ENCODE results near the gene FAM185A. TPM values are rescaled to one million over a fixed set of nuclear protein-coding genes. Genes with fewer than 3 reads are reported as not detected.
"Not testable (repeated sequence)": the region's sequence is repeated elsewhere in the genome, so short reads cannot be mapped to it uniquely, and the experiment has no call there.

Gene FAM185A
- 7.7 and 9.0 TPM in 2 replicates for total RNA-seq
- long read RNA-seq, transcript FAM185A-204 (8 exons, 1,958 nt) = major isoform, 7 of 20 reads
- long read RNA-seq, partial matches to known transcripts = 3 of 20 reads
- long read RNA-seq, other reads (novel, unspliced or antisense) = 8 of 20 reads

DNA sequence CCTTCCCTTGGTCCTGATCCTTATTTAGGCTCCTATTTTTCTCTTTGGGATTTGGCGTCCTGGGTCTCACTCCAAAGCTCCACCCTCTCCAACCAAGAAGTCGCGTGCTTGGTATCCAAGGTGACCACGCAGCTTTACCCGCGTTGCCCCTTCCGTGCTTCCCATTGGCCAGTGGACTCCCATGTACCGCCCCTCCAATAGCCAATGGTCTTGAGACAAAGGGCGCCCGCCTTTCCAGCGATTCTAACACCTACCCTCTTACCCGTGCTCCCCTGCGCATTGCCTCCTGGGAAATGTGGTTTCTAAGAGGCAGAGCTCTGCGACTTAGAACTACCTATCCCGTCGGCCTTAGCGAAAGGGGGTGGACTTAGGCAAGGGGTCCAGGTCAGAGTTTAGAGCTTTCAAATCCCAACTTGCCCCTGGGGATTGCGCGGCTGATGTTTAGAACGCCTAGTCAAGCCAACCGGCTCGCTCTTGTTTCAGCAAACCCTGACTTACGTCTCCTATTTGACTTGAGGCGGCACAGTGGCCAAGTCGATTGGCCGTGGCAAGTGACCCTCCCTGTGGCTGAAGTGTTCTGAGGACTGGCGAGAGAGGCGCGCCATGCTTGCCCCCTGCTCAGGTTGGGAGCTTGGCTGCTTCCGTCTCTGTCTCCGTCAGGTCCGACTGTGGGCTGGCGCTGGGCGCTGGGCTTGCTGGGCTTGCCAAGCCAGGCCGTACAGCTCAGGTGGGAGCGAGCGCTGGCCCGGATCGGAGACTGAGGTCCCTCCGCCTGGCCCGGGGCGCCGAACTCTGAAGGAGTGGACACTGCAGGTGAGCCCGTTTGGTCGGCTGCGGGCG is at the start of gene FAM185A:
Gene FAM185A, plus strand, starts transcription at position 395 of the 840 bp plus-strand sequence. Its CDS starts 209 bp downstream, at position 604.
- not testable (repeated sequence) for H3K27me3 Mint-ChIP-seq (ENCODE audit: low read depth); H3K36me3 Mint-ChIP-seq (ENCODE audit: low read depth); H3K9me3 Mint-ChIP-seq; H3K27ac Mint-ChIP-seq (ENCODE audit: unreplicated experiment); H3K4me1 Mint-ChIP-seq
- peak within 1 kb of the TSS; percentile 91 for H3K4me3 Mint-ChIP-seq
- DNase-seq (ENCODE audit: low read depth, low spot score) = peak; percentile 89

DNA sequence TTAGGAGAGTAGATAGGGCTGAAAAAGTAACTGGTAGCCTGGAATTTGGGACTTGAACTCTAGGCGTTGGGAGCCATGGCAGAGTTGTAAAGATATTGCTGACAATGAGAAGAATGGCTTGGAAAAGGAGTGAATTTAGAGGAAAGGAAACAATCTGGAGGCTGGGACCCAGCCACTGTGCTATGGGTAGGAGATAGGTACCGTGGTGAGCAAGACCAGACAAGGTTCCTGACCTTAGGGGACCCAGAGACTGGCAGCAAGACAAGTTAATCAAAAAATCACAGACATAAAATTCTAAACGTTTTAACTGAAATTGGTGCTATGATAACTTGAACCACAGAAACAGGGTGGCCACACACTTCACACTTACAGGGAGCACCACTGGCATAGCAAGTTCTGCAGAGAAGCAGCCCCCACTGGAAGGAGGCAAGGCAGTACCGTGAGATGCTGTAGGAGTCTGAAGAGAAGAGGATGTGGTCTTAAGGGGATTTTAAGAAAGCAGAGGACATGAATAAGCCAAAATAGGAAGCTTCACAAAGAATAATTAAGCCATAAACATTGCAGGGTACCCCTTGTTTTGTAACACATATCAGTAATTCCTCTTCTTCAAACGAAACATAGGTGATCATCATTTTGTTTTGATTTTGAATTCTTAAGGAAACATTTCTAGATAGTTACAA is 35.6 kb upstream of the FAM185A start:
- not testable (repeated sequence) for H3K4me1 Mint-ChIP-seq; H3K27ac Mint-ChIP-seq (ENCODE audit: unreplicated experiment); DNase-seq (ENCODE audit: low read depth, low spot score)

GRCh38 chr7:102713691-102714080 is 35.1 kb upstream of the FAM185A start:
- not testable (repeated sequence) for H3K4me1 Mint-ChIP-seq; DNase-seq (ENCODE audit: low read depth, low spot score); H3K4me3 Mint-ChIP-seq; H3K36me3 Mint-ChIP-seq (ENCODE audit: low read depth); H3K27ac Mint-ChIP-seq (ENCODE audit: unreplicated experiment); H3K9me3 Mint-ChIP-seq
- H3K27me3 Mint-ChIP-seq (ENCODE audit: low read depth) = peaks cover 33% of the 10 kb centered on the region

More for the DNA sequence above, 35.6 kb upstream of the FAM185A start:
- H3K27me3 Mint-ChIP-seq (ENCODE audit: low read depth) = peaks cover 31% of the 10 kb centered on the region
- H3K36me3 Mint-ChIP-seq (ENCODE audit: low read depth); H3K4me3 Mint-ChIP-seq; H3K9me3 Mint-ChIP-seq: not testable (repeated sequence)

GRCh38 chr7:102714774-102715522 is 33.9 kb upstream of the FAM185A start:
- not testable (repeated sequence) for H3K27ac Mint-ChIP-seq (ENCODE audit: unreplicated experiment); H3K36me3 Mint-ChIP-seq (ENCODE audit: low read depth); H3K4me3 Mint-ChIP-seq; DNase-seq (ENCODE audit: low read depth, low spot score); H3K4me1 Mint-ChIP-seq; H3K9me3 Mint-ChIP-seq
- peaks cover 41% of the 10 kb centered on the region for H3K27me3 Mint-ChIP-seq (ENCODE audit: low read depth)

- not testable (repeated sequence) for H3K9me3 Mint-ChIP-seq; DNase-seq (ENCODE audit: low read depth, low spot score); H3K4me1 Mint-ChIP-seq
These were observed 33.1 kb upstream of the FAM185A start for GRCh38 chr7:102715718-102716117.

DNA sequence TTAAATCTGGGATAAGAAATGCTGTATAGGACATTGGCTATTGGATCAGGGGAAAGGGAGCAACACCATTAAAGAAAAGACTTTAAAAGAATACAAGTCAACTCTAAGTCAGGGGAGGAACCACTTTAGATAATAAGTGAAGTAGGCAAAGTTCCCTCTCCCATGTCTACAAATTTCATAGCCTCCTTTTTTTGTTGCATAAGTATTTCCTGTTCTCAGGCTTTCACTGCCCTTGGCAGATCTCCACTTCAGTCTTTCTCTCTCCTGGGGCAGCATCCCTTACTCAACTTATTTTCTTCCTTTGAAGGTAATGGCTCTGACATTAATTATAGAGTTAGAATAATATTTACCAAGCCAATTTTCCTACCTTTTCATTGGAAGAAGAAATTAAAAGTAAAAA is 30.3 kb upstream of the FAM185A start:
- H3K9me3 Mint-ChIP-seq = not testable (repeated sequence)

More at GRCh38 chr7:102715718-102716117, 33.1 kb upstream of the FAM185A start:
- peak overlapping the region; percentile 43 for H3K27ac Mint-ChIP-seq (ENCODE audit: unreplicated experiment)
- not testable (repeated sequence) for H3K36me3 Mint-ChIP-seq (ENCODE audit: low read depth); H3K4me3 Mint-ChIP-seq
- peaks cover 41% of the 10 kb centered on the region for H3K27me3 Mint-ChIP-seq (ENCODE audit: low read depth)

DNA sequence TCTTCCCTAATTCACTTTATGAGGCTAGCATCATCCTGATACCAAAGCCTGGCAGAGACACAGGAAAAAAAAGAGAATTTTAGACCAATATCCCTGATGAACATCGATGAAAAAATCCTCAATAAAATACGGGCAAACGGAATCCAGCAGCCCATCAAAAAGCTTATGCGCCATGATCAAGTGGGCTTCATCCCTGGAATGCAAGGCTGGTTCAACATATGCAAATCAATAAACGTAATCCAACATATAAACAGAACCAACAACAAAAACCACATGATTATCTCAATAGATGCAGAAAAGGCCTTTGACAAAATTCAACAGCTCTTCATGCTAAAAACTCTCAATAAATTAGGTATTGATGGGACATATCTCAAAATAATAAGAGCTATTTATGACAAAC is 22.6 kb upstream of the FAM185A start:
- H3K27me3 Mint-ChIP-seq (ENCODE audit: low read depth); H3K27ac Mint-ChIP-seq (ENCODE audit: unreplicated experiment); H3K4me1 Mint-ChIP-seq; DNase-seq (ENCODE audit: low read depth, low spot score); H3K36me3 Mint-ChIP-seq (ENCODE audit: low read depth); H3K4me3 Mint-ChIP-seq: not testable (repeated sequence)
- H3K9me3 Mint-ChIP-seq = peaks cover 13% of the 10 kb centered on the region

More for the DNA sequence above, 30.3 kb upstream of the FAM185A start:
- H3K27ac Mint-ChIP-seq (ENCODE audit: unreplicated experiment); DNase-seq (ENCODE audit: low read depth, low spot score); H3K4me3 Mint-ChIP-seq; H3K4me1 Mint-ChIP-seq; H3K36me3 Mint-ChIP-seq (ENCODE audit: low read depth): not testable (repeated sequence)
- H3K27me3 Mint-ChIP-seq (ENCODE audit: low read depth) = peaks cover 29% of the 10 kb centered on the region

DNA sequence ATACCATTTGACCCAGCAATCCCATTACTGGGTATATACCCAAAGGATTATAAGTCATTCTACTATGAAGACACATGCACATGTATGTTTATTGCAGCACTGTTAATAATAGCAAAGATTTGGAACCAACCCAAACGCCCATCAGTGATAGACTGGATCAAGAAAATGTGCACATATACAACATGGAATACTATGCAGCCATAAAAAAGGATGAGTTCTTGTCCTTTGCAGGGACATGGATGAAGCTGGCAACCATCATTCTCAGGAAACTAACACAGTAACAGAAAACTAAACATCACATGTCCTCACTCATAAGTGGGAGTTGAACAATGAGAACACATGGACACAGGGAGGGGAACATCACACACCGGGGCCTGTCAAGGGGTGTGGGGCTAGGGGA is 19.1 kb upstream of the FAM185A start:
- not testable (repeated sequence) for DNase-seq (ENCODE audit: low read depth, low spot score); H3K4me1 Mint-ChIP-seq; H3K4me3 Mint-ChIP-seq; H3K27ac Mint-ChIP-seq (ENCODE audit: unreplicated experiment); H3K36me3 Mint-ChIP-seq (ENCODE audit: low read depth); H3K9me3 Mint-ChIP-seq
- peaks cover 14% of the 10 kb centered on the region for H3K27me3 Mint-ChIP-seq (ENCODE audit: low read depth)

DNA sequence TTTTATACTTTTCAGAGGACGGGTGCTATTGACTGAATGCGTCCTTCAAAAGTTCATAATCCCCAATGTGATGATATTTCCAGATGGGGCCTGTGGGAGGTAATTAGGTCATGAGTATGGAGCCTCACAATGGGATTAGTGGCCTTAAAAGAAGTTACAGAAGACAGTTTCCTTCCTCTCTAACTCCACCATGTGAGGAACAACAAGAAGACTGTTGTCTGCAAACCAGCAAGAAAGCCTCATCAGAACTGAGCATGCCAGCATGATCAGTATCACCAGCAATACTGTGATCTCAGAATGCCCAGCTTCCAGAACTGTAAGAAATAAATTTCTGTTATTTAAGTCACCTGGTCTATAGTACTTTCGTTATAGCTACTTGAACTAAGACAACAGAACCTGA is 18.4 kb upstream of the FAM185A start:
- H3K27me3 Mint-ChIP-seq (ENCODE audit: low read depth) = peaks cover 13% of the 10 kb centered on the region
- not testable (repeated sequence) for H3K4me3 Mint-ChIP-seq; H3K9me3 Mint-ChIP-seq; H3K4me1 Mint-ChIP-seq; H3K36me3 Mint-ChIP-seq (ENCODE audit: low read depth); H3K27ac Mint-ChIP-seq (ENCODE audit: unreplicated experiment); DNase-seq (ENCODE audit: low read depth, low spot score)

DNA sequence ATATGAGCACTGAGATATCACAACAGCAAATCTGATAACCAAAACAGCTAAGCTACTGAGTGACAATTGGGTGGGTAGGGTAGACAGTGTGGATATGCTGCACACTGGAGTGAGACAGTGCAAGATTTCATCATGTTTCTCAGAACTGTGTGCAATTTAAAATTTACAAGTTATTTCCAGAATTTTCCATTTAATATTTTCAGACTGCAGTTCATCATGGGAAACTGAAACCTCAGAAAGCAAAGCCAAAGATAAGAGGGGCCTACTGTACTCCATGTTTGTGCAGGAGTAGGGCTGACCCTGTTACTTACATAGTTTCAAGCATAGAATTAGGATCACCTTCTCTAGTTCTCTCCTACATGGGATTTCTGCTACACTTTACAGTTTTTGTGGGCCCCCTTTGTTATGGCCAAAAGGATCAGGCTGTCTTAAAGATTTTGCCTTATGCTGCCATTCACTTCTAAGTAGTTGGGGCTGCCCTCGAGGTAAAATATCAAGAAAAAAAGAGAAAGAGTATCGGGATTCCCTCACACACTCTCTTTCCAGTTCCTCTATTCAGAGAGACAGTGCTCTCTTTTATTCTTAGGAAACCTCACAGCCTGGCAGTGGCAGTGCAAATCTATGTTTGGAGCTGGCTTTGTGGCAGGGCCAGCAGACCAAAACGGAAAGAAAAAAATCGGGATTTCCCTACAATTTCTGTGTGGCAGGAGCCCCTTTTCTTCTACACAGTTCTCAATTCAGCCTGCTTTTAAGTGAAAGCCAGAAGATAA is 6.6 kb upstream of the FAM185A start:
- not testable (repeated sequence) for H3K9me3 Mint-ChIP-seq; H3K27me3 Mint-ChIP-seq (ENCODE audit: low read depth); H3K36me3 Mint-ChIP-seq (ENCODE audit: low read depth); H3K4me3 Mint-ChIP-seq; DNase-seq (ENCODE audit: low read depth, low spot score)
- Mint-ChIP-seq H3K4me1 (peaks cover 13% of the 10 kb centered on the region), H3K27ac (ENCODE audit: unreplicated experiment) (peak overlapping the region; percentile 92)

GRCh38 chr7:102743861-102744260 is 4.9 kb upstream of the FAM185A start:
- not testable (repeated sequence) for H3K27me3 Mint-ChIP-seq (ENCODE audit: low read depth); H3K4me3 Mint-ChIP-seq; H3K36me3 Mint-ChIP-seq (ENCODE audit: low read depth); DNase-seq (ENCODE audit: low read depth, low spot score); H3K27ac Mint-ChIP-seq (ENCODE audit: unreplicated experiment); H3K9me3 Mint-ChIP-seq
- H3K4me1 Mint-ChIP-seq = peaks cover 21% of the 10 kb centered on the region
